SKM-1 treated with dmso at 0.1 percent for 144 hours (cell line): ENCODE data around the gene PPP1R13L.
A peak's percentile ranks its signal among the peaks of the same experiment; 100 is the strongest.
"Not testable (repeated sequence)": the region's sequence is repeated elsewhere in the genome, so short reads cannot be mapped to it uniquely, and the experiment has no call there.

Experiments
- DNase-seq: peaks from one replicate; lab custom pipeline; 2025; ENCODE audit not compliant: unreplicated experiment; lab: John Stamatoyannopoulos, UW

Gene PPP1R13L

GRCh38 chr19:45404557-45405434 is at the start of gene PPP1R13L:
PPP1R13L (minus strand) TSS chr19:45405069; CDS start chr19:45398318, 6,751 bp downstream.
- no peak for DNase-seq

- no peak for DNase-seq
These were observed 47.0 kb upstream of the PPP1R13L start for GRCh38 chr19:45451850-45452387.

GRCh38 chr19:45451131-45451849 is 46.4 kb upstream of the PPP1R13L start:
- no peak for DNase-seq

GRCh38 chr19:45450012-45450333 is 45.1 kb upstream of the PPP1R13L start:
- peak; percentile 22 for DNase-seq

- DNase-seq: no peak
These were observed 44.0 kb upstream of the PPP1R13L start for GRCh38 chr19:45448887-45449299.

- no peak for DNase-seq
These were observed 43.5 kb upstream of the PPP1R13L start for GRCh38 chr19:45448425-45448756.

GRCh38 chr19:45446944-45447343 is 42.1 kb upstream of the PPP1R13L start:
- no peak for DNase-seq

- DNase-seq: peak; percentile 8
These were observed 41.4 kb upstream of the PPP1R13L start for GRCh38 chr19:45446295-45446694.

- no peak for DNase-seq
These were observed 40.3 kb upstream of the PPP1R13L start for GRCh38 chr19:45445139-45445538.

GRCh38 chr19:45444318-45445041 is 39.6 kb upstream of the PPP1R13L start:
- peak; percentile 19 for DNase-seq

- peak; percentile 26 for DNase-seq
These were observed 38.8 kb upstream of the PPP1R13L start for GRCh38 chr19:45443462-45444317.

- peak; percentile 40 for DNase-seq
These were observed 38.1 kb upstream of the PPP1R13L start for GRCh38 chr19:45442778-45443461.

- DNase-seq: no peak
These were observed 37.5 kb upstream of the PPP1R13L start for GRCh38 chr19:45442408-45442777.

- no peak for DNase-seq
These were observed 36.2 kb upstream of the PPP1R13L start for GRCh38 chr19:45440873-45441654.

GRCh38 chr19:45440259-45440638 is 35.4 kb upstream of the PPP1R13L start:
- no peak for DNase-seq

GRCh38 chr19:45439569-45440258 is 34.8 kb upstream of the PPP1R13L start:
- DNase-seq: peak; percentile 17

GRCh38 chr19:45439190-45439568 is 34.3 kb upstream of the PPP1R13L start:
- no peak for DNase-seq

GRCh38 chr19:45437328-45437727 is 32.5 kb upstream of the PPP1R13L start:
- no peak for DNase-seq

GRCh38 chr19:45432543-45432942 is 27.7 kb upstream of the PPP1R13L start:
- not testable (repeated sequence) for DNase-seq
